HCT116 (cell line): ENCODE results near the gene GEMIN2. TPM values are rescaled to one million over a fixed set of nuclear protein-coding genes. Genes with fewer than 3 reads are reported as not detected.

Source experiments
- ATAC-seq: fragments of 200-7000 bp; cut with Tn5 transposase; 2 replicates; pipeline ENCODE4 v1.9.1; 2020; ENCODE audit warnings: mild to moderate bottlenecking, moderate library complexity
- BruUV-seq: library from RNA; stranded (reverse); fragments of 400-500 nt; replicated peaks from 2 replicates; lab custom pipeline; 2021; lab: Mats Ljungman, UMichigan
- CTCF ChIA-PET: fragments of 300-600 bp; sonication (Branson Sonifier 250); formaldehyde crosslinking; loops from one replicate; lab custom pipeline; 2021; ENCODE audit warnings: antibody characterized with exemption; lab: Charles Lee
- POLR2A ChIA-PET: fragments of 300-600, 350-600 bp; sonication (Branson Sonifier 250); formaldehyde crosslinking; loops from one replicate; lab custom pipeline; 2021; ENCODE audit warnings: antibody characterized with exemption; lab: Charles Lee
- RAD21 ChIA-PET, 2 experiments: fragments of 300-600 bp; sonication (Branson Sonifier 250); formaldehyde crosslinking; loops; one replicate each; lab custom pipeline; 2023; ENCODE audit warnings: low total read pairs in 2 of 2; ENCODE audit not compliant: uncharacterized antibody in 2 of 2, unreplicated experiment in 2 of 2, low non-redundant PET in 1 of 2; lab: Charles Lee
- DNase-seq: peaks from one replicate; pipeline ENCODE4 v3.0.0-alpha.2; 2010; ENCODE audit warnings: low read depth, low spot score
- H2AFZ ChIP-seq: fragments of 200-600 bp; shearing (Covaris generic), sonication (generic); 2 replicates; pipeline ENCODE4 v1.6.1; 2017; ENCODE audit warnings: low read depth, mixed run types, mixed read lengths, antibody characterized with exemption, low read length; ENCODE audit not compliant: poor library complexity, severe bottlenecking
- H3K27ac ChIP-seq: 2 replicates; pipeline ENCODE4 v1.5.1; 2012; ENCODE audit warnings: low read depth, low read length
- H3K27me3 ChIP-seq: fragments of 200-600 bp; sonication (generic); 2 replicates; pipeline ENCODE4 v1.6.1; 2016; ENCODE audit warnings: mixed run types, low read length, mixed read lengths; ENCODE audit not compliant: insufficient read depth
- H3K36me3 ChIP-seq, 2 experiments: fragments of 200-500 bp in 1 of 2; fragments of 200-600 bp in 1 of 2; sonication (Bioruptor generic) in 1 of 2; sonication (generic) in 1 of 2; 2 replicates each; pipeline versions ENCODE4 v1.5.1 to v1.6.1; 2014 to 2016; ENCODE audit warnings: low read length in 2 of 2, inconsistent platforms in 1 of 2, mixed read lengths in 1 of 2, mixed run types in 1 of 2; ENCODE audit not compliant: insufficient read depth in 2 of 2, control insufficient read depth in 1 of 2
- H3K4me1 ChIP-seq, 2 experiments: fragments of 200-600 bp in 1 of 2; sonication (generic) in 1 of 2; 2 replicates each; pipeline versions ENCODE4 v1.5.1 to v1.6.1; 2012 to 2017; ENCODE audit warnings: low read length in 2 of 2, inconsistent platforms in 1 of 2, mild to moderate bottlenecking in 1 of 2, mixed read lengths in 1 of 2, mixed run types in 1 of 2, moderate library complexity in 1 of 2; ENCODE audit not compliant: insufficient read depth in 2 of 2, control insufficient read depth in 1 of 2
- H3K4me2 ChIP-seq: fragments of 200-600 bp; sonication (generic); 2 replicates; pipeline ENCODE4 v1.6.1; 2017; ENCODE audit warnings: mixed run types, low read length, mixed read lengths
- H3K4me3 ChIP-seq, 2 experiments: fragments of 200-600 bp in 1 of 2; sonication (generic) in 1 of 2; replicated peaks in 1 of 2; 2 replicates each; pipeline ENCODE4 v1.5.1; 2011 to 2016; ENCODE audit warnings: low read length in 2 of 2, control low read depth in 1 of 2, low read depth in 1 of 2, mild to moderate bottlenecking in 1 of 2, mixed read lengths in 1 of 2, mixed run types in 1 of 2
- H3K79me2 ChIP-seq: fragments of 200-600 bp; sonication (generic); 2 replicates; pipeline ENCODE4 v1.6.1; 2017; ENCODE audit warnings: mild to moderate bottlenecking, mixed run types, low read length, moderate library complexity, mixed read lengths; ENCODE audit not compliant: insufficient read depth
- H3K9ac ChIP-seq: fragments of 200-600 bp; sonication (generic); 2 replicates; pipeline ENCODE4 v1.6.1; 2016; ENCODE audit warnings: low read length, mixed read lengths
- H3K9me2 ChIP-seq: fragments of 200-600 bp; sonication (generic), shearing (Covaris generic); 2 replicates; pipeline ENCODE4 v1.6.1; 2017; ENCODE audit warnings: mixed run types, mild to moderate bottlenecking, moderate library complexity; ENCODE audit not compliant: insufficient read depth
- H3K9me3 ChIP-seq, 2 experiments: fragments of 200-500 bp in 1 of 2; fragments of 200-600 bp in 1 of 2; sonication (Bioruptor generic) in 1 of 2; sonication (generic) in 1 of 2; 2 replicates each; pipeline ENCODE4 v1.6.1; 2014 to 2017; ENCODE audit warnings: low read length in 2 of 2, mixed read lengths in 2 of 2, inconsistent platforms in 1 of 2, low read depth in 1 of 2, mild to moderate bottlenecking in 1 of 2, mixed run types in 1 of 2, moderate library complexity in 1 of 2; ENCODE audit not compliant: control insufficient read depth in 1 of 2, insufficient read depth in 1 of 2
- H4K20me1 ChIP-seq: fragments of 200-600 bp; sonication (generic), shearing (Covaris generic); 2 replicates; pipeline ENCODE4 v1.6.1; 2017; ENCODE audit warnings: mixed run types, mild to moderate bottlenecking, moderate library complexity; ENCODE audit not compliant: insufficient read depth
- EGR1 ChIP-seq: IDR thresholded peaks from 2 replicates; pipeline ENCODE4 v1.6.1; 2012; ENCODE audit warnings: low read depth
- ELF1 ChIP-seq: IDR thresholded peaks from 2 replicates; pipeline ENCODE4 v1.6.1; 2012; ENCODE audit warnings: low read depth, borderline replicate concordance
- EZH2 ChIP-seq: fragments of 200-600 bp; sonication (generic); IDR thresholded peaks from 2 replicates; pipeline ENCODE4 v1.6.1; 2017; ENCODE audit warnings: antibody characterized with exemption, mixed run types
- EZH2phosphoT487 ChIP-seq: fragments of 200-600 bp; IDR thresholded peaks from 2 replicates; pipeline ENCODE4 v1.6.1; 2018; ENCODE audit warnings: antibody characterized with exemption, borderline replicate concordance
- FOSL1 ChIP-seq: IDR thresholded peaks from 2 replicates; pipeline ENCODE4 v1.6.1; 2012; ENCODE audit warnings: low read depth
- JUND ChIP-seq: IDR thresholded peaks from 2 replicates; pipeline ENCODE4 v1.6.1; 2012
- MAX ChIP-seq: IDR thresholded peaks from 2 replicates; pipeline ENCODE4 v1.6.1; 2012
- POLR2A ChIP-seq: IDR thresholded peaks from 2 replicates; pipeline ENCODE4 v1.7.0; 2011; ENCODE audit warnings: borderline replicate concordance; ENCODE audit not compliant: insufficient read depth, insufficient read length; ENCODE audit errors: extremely low read depth
- POLR2AphosphoS5 ChIP-seq: IDR thresholded peaks from 2 replicates; pipeline ENCODE4 v1.6.1; 2011; ENCODE audit warnings: mild to moderate bottlenecking, low read depth, low read length, moderate library complexity
- RAD21 ChIP-seq: IDR thresholded peaks from 2 replicates; pipeline ENCODE4 v1.6.1; 2012; ENCODE audit warnings: low read depth, mild to moderate bottlenecking
- SP1 ChIP-seq: IDR thresholded peaks from 2 replicates; pipeline ENCODE4 v1.6.1; 2012; ENCODE audit warnings: low read depth
- SRF ChIP-seq: IDR thresholded peaks from 2 replicates; pipeline ENCODE4 v1.6.1; 2012; ENCODE audit warnings: low read depth
- TCF7L2 ChIP-seq: IDR thresholded peaks from 2 replicates; pipeline ENCODE4 v1.7.0; 2011; ENCODE audit warnings: borderline replicate concordance, inconsistent platforms; ENCODE audit not compliant: insufficient read depth, insufficient read length; ENCODE audit errors: extremely low read depth
- YY1 ChIP-seq: IDR thresholded peaks from 2 replicates; pipeline ENCODE4 v1.6.1; 2011; ENCODE audit warnings: low read length, low read depth, moderate library complexity, mild to moderate bottlenecking; ENCODE audit not compliant: insufficient replicate concordance; ENCODE audit errors: extremely low read depth
- ZBTB33 ChIP-seq: IDR thresholded peaks from 2 replicates; pipeline ENCODE4 v1.6.1; 2011; ENCODE audit warnings: mild to moderate bottlenecking, low read length, moderate library complexity; ENCODE audit not compliant: insufficient replicate concordance; ENCODE audit errors: extremely low read depth
- intact Hi-C: fragments of 100-400 bp; cut with micrococcal nuclease; formaldehyde crosslinking; loops from 2 replicates; pipeline ENCODE4 v1.10.0; 2022
- total RNA-seq: library from RNA; stranded (reverse); gene quantifications from one replicate; pipeline ENCODE4 v1.2.1, GENCODE V29; 2021; ENCODE audit not compliant: unreplicated experiment
- TF ChIP-seq, protein P1 (sequence below): IDR thresholded peaks from 2 replicates; pipeline ENCODE4 v1.6.1; 2012

Gene GEMIN2
- total RNA-seq, 1 experiment from 2014 or later = 27.3 TPM

GRCh38 chr14:39184628-39185255 is 70.6 kb downstream of the GEMIN2 start:
- no TSS peak for BruUV-seq
- ATAC-seq = peak; percentile 27
- peaks cover 41 to 44% of the 10 kb centered on the region in 2 experiments for H3K36me3 ChIP-seq

DNA sequence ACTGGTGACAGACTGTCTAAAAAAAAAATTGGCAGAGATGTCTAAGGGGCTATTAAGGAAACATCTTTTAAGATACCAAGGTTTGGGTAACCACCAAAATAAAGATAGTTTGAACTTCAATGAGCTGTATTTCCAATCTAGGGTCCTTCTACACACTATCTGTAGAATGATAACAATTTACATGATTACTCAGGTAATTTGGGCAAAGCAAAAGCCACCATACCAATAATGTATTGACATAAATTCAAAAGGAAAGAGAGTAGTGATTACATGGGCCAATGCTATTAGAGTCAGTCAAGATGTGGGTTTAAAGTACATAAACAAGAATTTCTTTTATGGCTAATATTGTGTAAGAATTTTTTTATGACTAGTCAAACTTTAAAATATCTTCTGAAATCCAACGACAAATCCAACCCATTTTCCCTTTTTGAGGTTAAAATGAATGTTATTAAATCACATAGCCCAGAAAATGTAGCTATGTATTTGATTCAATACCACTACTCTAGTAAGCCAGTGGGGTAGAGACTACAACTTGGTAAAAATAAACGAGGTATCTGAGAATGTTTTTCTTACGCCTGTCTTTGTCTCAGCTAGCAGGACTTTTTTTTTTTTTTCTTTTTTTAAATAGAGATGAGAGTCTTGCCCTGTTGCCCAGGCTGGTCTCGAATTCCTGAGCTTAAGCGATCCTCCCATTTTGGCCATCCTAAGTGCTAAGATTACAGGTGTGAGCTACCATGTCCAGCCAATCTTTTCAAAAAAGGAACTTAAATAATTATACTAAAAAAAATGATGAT is 71.3 kb downstream of the GEMIN2 start:
- peaks cover 18% of the 10 kb centered on the region for H3K79me2 ChIP-seq
- no peaks in the 10 kb centered on the region for H3K27me3 ChIP-seq
- H3K4me3 ChIP-seq = no peak overlapping the region
- peaks cover 20% of the 10 kb centered on the region; the same call in 1 of the 2 replicates for H4K20me1 ChIP-seq
- H3K9me3 ChIP-seq = no peaks in the 10 kb centered on the region
- no peaks in the 10 kb centered on the region for H3K9me2 ChIP-seq
- no peak overlapping the region for H2AFZ ChIP-seq
- H3K4me1 ChIP-seq = peaks cover 0 to 10% of the 10 kb centered on the region in 2 experiments; a peak in 3 of 4 replicates
- ATAC-seq = 0 out of 2 replicates have a peak, but pooled peaks have one; percentile 12
- no peak for DNase-seq
- peaks cover 33 to 37% of the 10 kb centered on the region in 2 experiments for H3K36me3 ChIP-seq
- intact Hi-C loops = no loop called here
- ChIA-PET CTCF (interaction anchor here (0.7 kb wide), 1 partner anchor 122 kb away, joined by 3 read pairs; no protein-coding TSS in a partner anchor), POLR2A (interaction anchor here (0.9 to 2.2 kb wide), 6 partner anchors 8 to 82 kb away, joined by 3 to 6 read pairs (median 3); partner anchors contain the start of genes PNN and TRAPPC6B), RAD21 (no interaction called here)
- no peak overlapping the region for H3K9ac ChIP-seq
- no TSS peak for BruUV-seq
- H3K4me2 ChIP-seq = no peak overlapping the region
- H3K27ac ChIP-seq = no peak overlapping the region
- TF ChIP-seq SRF (no peak), JUND (no peak), POLR2A (no peak), FOSL1 (no peak), ZBTB33 (no peak), ELF1 (no peak), EZH2 (no peak), YY1 (no peak), RAD21 (no peak), EZH2phosphoT487 (no peak), EGR1 (no peak), SP1 (no peak), MAX (no peak)
- TF ChIP-seq, protein P1, sequence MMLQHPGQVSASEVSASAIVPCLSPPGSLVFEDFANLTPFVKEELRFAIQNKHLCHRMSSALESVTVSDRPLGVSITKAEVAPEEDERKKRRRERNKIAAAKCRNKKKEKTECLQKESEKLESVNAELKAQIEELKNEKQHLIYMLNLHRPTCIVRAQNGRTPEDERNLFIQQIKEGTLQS = no peak

More at GRCh38 chr14:39184628-39185255, 70.6 kb downstream of the GEMIN2 start:
- ChIA-PET CTCF (no interaction called here), RAD21 (no interaction called here)
- H3K4me2 ChIP-seq = no peak overlapping the region
- H3K27ac ChIP-seq = no peak overlapping the region
- H3K9me3 ChIP-seq = no peaks in the 10 kb centered on the region
- H2AFZ ChIP-seq = no peak overlapping the region
- peaks cover 0 to 10% of the 10 kb centered on the region in 2 experiments; a peak in 3 of 4 replicates for H3K4me1 ChIP-seq
- no peak overlapping the region for H3K4me3 ChIP-seq
- intact Hi-C loops = no loop called here
- no peak overlapping the region for H3K9ac ChIP-seq
- no peaks in the 10 kb centered on the region for H3K9me2 ChIP-seq
- no peak for DNase-seq
- H4K20me1 ChIP-seq = peaks cover 20% of the 10 kb centered on the region; the same call in 1 of the 2 replicates
- H3K27me3 ChIP-seq = no peaks in the 10 kb centered on the region
- TF ChIP-seq TCF7L2 (no peak), POLR2AphosphoS5 (0 out of 2 replicates have a peak, but pooled peaks have one; percentile 48)
- TF ChIP-seq, protein P1 = no peak
- TF ChIP-seq, all 23 proteins: peak for 1
- peaks cover 25% of the 10 kb centered on the region for H3K79me2 ChIP-seq
- POLR2A ChIA-PET = interaction anchor here (0.9 to 2.2 kb wide), 5 partner anchors 9 to 19 kb away, joined by 3 to 6 read pairs (median 3); partner anchors contain the start of genes PNN and TRAPPC6B
